Kidney (tissue), 14 donors: ENCODE data around the gene GZMA. TPM values are rescaled to one million over a fixed set of nuclear protein-coding genes. Genes with fewer than 3 reads are reported as not detected.

Experiments used
- DNase-seq, 5 donors: peaks; one replicate each; pipeline ENCODE4 v3.0.0-alpha.2; 2013 to 2020
- FAIRE-seq: peaks from 2 replicates; lab custom pipeline; 2012; peaks lifted over from hg19 to GRCh38; lab: Jason Lieb, UNC
- H3K27ac ChIP-seq, 2 donors: one replicate each; pipeline ENCODE4 v1.7.0; 2013; ENCODE audit warnings: low read depth in 2 of 2, low read length in 2 of 2, inconsistent platforms in 1 of 2
- H3K27me3 ChIP-seq: one replicate; pipeline ENCODE4 v1.7.1; 2013; ENCODE audit warnings: low read length, inconsistent platforms; ENCODE audit not compliant: control insufficient read depth, insufficient read depth
- H3K36me3 ChIP-seq, 3 donors: one replicate each; pipeline versions ENCODE4 v1.7.0 to v1.7.1; 2013; ENCODE audit warnings: low read length in 3 of 3, control low read depth in 1 of 3, inconsistent platforms in 1 of 3; ENCODE audit not compliant: insufficient read depth in 3 of 3, control insufficient read depth in 2 of 3
- H3K4me1 ChIP-seq, 3 donors: one replicate each; pipeline versions ENCODE4 v1.7.0 to v1.7.1; 2013; ENCODE audit warnings: low read length in 3 of 3, inconsistent platforms in 1 of 3, low read depth in 1 of 3; ENCODE audit not compliant: control insufficient read depth in 2 of 3, insufficient read depth in 2 of 3
- H3K4me3 ChIP-seq, 3 donors: one replicate each; pipeline versions ENCODE4 v1.7.0 to v1.8.1; 2013; ENCODE audit warnings: low read length in 3 of 3, control low read depth in 1 of 3, inconsistent platforms in 1 of 3
- H3K9ac ChIP-seq, 3 donors: one replicate each; pipeline versions ENCODE4 v1.7.0 to v1.7.1; 2013; ENCODE audit warnings: low read length in 3 of 3, control low read depth in 1 of 3, inconsistent platforms in 1 of 3
- H3K9me3 ChIP-seq, 3 donors: one replicate each; pipeline versions ENCODE4 v1.7.0 to v1.7.1; 2013; ENCODE audit warnings: low read length in 3 of 3, control low read depth in 1 of 3, inconsistent platforms in 1 of 3; ENCODE audit not compliant: control insufficient read depth in 2 of 3, insufficient read depth in 1 of 3
- intact Hi-C: fragments of 100-400 bp; cut with DNase I; formaldehyde crosslinking; loops from one replicate; pipeline ENCODE4 v1.11.1; 2022
- polyA plus RNA-seq: library from polyadenylated mRNA; stranded (reverse); fragments of 350-450 nt; fragmentation: Illumina TruSeq; extraction: RNeasy Lipid Tissue Mini Kit (QIAGEN cat#74804); gene quantifications from one replicate; pipeline ENCODE4 v1.2.3, GENCODE V29; 2014; ENCODE audit warnings: low read depth, low replicate concordance; ENCODE audit not compliant: insufficient read depth
- total RNA-seq: library from RNA; stranded (reverse); fragmentation: NEBNext Ultra II Directional; extraction: Animal tissue kit (Norgen Biotek cat#: 25700); gene quantifications from one replicate; pipeline ENCODE4 v1.2.1, GENCODE V29; 2021
- TF ChIP-seq, protein P1 (sequence below): IDR thresholded peaks from 3 replicates; pipeline ENCODE4 v1.5.1; 2012; ENCODE audit warnings: mild to moderate bottlenecking, moderate library complexity, borderline replicate concordance; ENCODE audit not compliant: insufficient read depth; ENCODE audit errors: extremely low read depth
- donor health status: control.
- donor health status: control.
- donor health status: control.
- donor health status: control.
- donor health status: control.
- donor health status: DM: yes; HTN: yes; CAD: no.
- donor health status: Normal renal cell carcinoma (clear cell type).

GZMA gene
- total and polyA plus RNA-seq, 2 donors from 2014 or later = 2.2 to 6.1 TPM

DNA sequence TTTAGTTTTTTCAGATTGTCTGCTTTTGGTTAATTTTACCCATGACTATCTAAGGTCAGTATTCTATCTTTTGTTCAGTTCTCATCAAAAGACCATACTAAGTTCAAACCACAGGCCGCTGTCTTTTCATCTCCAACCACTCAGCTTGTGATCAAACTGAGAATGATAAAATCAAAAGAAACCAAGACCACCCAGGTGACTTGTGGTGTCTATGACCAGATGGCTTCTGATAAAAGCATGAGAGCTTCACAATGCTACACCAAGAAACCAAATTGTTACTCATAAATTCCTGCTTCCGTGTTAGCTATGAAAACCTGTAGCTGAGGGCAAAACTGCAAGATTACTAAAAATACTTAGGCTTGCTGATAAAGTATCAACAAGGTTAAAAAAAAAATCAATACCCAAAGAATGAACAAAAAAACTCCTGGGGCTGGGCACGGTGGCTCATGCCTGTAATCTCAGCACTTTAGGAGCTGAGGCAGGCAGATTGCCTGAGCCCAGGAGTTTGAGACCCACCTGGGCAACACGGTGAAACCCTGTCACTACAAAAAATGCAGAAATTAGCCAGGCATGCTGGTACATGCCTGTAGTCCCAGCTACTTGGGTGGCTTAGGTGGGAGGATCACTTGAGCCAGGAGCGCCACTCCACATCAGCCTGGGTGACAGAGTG is 31.7 kb downstream of the GZMA start:
- no peak for FAIRE-seq

DNA sequence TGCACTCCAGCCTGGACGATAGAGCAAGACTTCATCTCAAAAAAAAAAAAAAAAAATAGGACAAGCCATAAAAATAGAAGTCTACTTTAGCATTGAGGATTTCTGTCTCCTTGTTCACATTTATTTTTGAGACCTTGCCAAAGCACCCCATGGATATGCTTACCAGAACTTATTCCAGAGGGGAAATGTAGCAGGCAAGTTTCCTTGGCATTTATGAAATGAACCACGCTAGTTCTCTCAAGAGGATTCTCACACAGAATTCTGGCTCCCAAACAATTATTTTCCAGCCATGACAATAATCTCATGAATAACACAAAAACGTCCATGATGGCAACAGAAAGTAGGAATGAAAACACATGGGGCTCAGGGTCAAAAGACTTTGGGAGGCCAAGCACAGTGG is 34.1 kb downstream of the GZMA start:
- no peak overlapping the region for H3K27ac ChIP-seq
- no peak overlapping the region for H3K4me3 ChIP-seq
- no peak for DNase-seq
- TF ChIP-seq, protein P1, sequence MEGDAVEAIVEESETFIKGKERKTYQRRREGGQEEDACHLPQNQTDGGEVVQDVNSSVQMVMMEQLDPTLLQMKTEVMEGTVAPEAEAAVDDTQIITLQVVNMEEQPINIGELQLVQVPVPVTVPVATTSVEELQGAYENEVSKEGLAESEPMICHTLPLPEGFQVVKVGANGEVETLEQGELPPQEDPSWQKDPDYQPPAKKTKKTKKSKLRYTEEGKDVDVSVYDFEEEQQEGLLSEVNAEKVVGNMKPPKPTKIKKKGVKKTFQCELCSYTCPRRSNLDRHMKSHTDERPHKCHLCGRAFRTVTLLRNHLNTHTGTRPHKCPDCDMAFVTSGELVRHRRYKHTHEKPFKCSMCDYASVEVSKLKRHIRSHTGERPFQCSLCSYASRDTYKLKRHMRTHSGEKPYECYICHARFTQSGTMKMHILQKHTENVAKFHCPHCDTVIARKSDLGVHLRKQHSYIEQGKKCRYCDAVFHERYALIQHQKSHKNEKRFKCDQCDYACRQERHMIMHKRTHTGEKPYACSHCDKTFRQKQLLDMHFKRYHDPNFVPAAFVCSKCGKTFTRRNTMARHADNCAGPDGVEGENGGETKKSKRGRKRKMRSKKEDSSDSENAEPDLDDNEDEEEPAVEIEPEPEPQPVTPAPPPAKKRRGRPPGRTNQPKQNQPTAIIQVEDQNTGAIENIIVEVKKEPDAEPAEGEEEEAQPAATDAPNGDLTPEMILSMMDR = no peak
- H3K27me3 ChIP-seq = no peaks in the 10 kb centered on the region
- no peaks in the 10 kb centered on the region for H3K36me3 ChIP-seq
- no peaks in the 10 kb centered on the region for H3K4me1 ChIP-seq
- FAIRE-seq = no peak
- no peak overlapping the region for H3K9ac ChIP-seq
- H3K9me3 ChIP-seq = no peaks in the 10 kb centered on the region
- intact Hi-C loops = loop anchor here (10.0 kb wide), 1 partner anchor 182 kb away; no protein-coding TSS in a partner anchor

More for the DNA sequence above, 31.7 kb downstream of the GZMA start:
- no peak for DNase-seq
- no peaks in the 10 kb centered on the region for H3K4me1 ChIP-seq
- intact Hi-C loops = loop anchor here (10.0 kb wide), 1 partner anchor 179 kb away; no protein-coding TSS in a partner anchor
- H3K27ac ChIP-seq = no peak overlapping the region
- H3K36me3 ChIP-seq = no peaks in the 10 kb centered on the region
- H3K4me3 ChIP-seq = no peak overlapping the region
- no peaks in the 10 kb centered on the region for H3K27me3 ChIP-seq
- H3K9me3 ChIP-seq = no peaks in the 10 kb centered on the region
- TF ChIP-seq, protein P1 = no peak
- no peak overlapping the region for H3K9ac ChIP-seq

DNA sequence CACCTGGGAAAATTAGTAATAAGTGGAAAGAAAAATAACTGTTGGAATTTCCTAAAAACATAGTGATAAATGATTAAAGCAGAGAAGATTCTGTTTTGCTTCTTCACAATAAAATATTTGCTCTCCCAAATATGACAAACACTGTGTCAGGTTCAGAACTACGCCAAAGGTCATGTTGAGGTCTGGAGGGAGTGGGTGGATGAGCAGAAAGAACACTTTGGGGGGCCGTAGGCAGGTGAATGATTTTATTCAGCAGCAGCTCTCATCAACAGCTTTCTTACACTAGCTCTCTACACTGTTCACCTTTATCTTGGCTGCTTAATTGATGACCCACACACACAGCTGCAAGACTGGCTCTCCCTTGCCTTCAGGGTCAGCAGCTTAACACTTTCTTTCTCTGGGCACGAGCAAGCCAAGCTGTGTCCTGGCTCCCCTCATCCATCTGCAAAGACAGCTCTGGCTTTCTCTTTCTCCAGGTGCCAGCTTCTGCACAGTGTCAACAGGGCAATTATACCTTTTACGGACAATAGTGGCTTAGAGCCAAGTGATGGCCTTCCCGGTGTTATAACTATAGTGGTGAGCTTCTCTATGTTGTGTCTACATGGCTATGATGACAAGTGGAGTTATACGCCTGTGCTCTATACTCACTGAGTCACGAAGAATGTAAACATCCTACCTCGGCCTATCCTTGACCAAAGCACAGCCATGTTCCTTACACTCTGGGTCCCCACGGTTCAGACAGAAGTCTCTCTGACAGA is 38.6 kb downstream of the GZMA start:
- no peak for FAIRE-seq
- Histone ChIP-seq H3K27ac (no peak overlapping the region), H3K27me3 (no peaks in the 10 kb centered on the region), H3K4me3 (no peak overlapping the region), H3K9me3 (no peaks in the 10 kb centered on the region), H3K9ac (no peak overlapping the region), H3K4me1 (no peaks in the 10 kb centered on the region), H3K36me3 (no peaks in the 10 kb centered on the region)
- intact Hi-C loops = no loop called here
- TF ChIP-seq, protein P1 = no peak
- DNase-seq = no peak
